Retinal pigment epithelial cell (primary cell): ENCODE data around the gene U2SURP.
"Not testable (repeated sequence)": the region's sequence is repeated elsewhere in the genome, so short reads cannot be mapped to it uniquely, and the experiment has no call there.

Source experiments
- DNase-seq: peaks from one replicate; pipeline ENCODE4 v3.0.0-alpha.2; 2010; ENCODE audit warnings: low read depth
- H3K4me3 ChIP-seq: 2 replicates; pipeline ENCODE4 v1.5.1; 2011; ENCODE audit warnings: mild to moderate bottlenecking, low read length, control low read depth, moderate library complexity
- CTCF ChIP-seq: conservative IDR thresholded peaks from 2 replicates; pipeline ENCODE4 v1.5.1; 2011; ENCODE audit warnings: low read depth, low read length, control low read depth, inconsistent platforms

Gene U2SURP

GRCh38 chr3:143064777-143065176 lies 63.4 kb downstream of the U2SURP start:
- H3K4me3 ChIP-seq, result no peak overlapping the region
- no peak for DNase-seq
- no peak for TF ChIP-seq CTCF

- H3K4me3 ChIP-seq, result no peak overlapping the region
- TF ChIP-seq CTCF, result no peak
- no peak for DNase-seq
Measured at GRCh38 chr3:143065364-143065763, 64.0 kb downstream of the U2SURP start.

GRCh38 chr3:143066033-143066432 lies 64.7 kb downstream of the U2SURP start:
- no peak for DNase-seq
- no peak overlapping the region for H3K4me3 ChIP-seq
- no peak for TF ChIP-seq CTCF

- no peak for DNase-seq
- no peak overlapping the region for H3K4me3 ChIP-seq
- TF ChIP-seq CTCF, result no peak
Measured at GRCh38 chr3:143067201-143067600, 65.8 kb downstream of the U2SURP start.

- TF ChIP-seq CTCF, result no peak
- H3K4me3 ChIP-seq, result no peak overlapping the region
- no peak for DNase-seq
Measured at GRCh38 chr3:143068059-143068458, 66.7 kb downstream of the U2SURP start.

- no peak for DNase-seq
- TF ChIP-seq CTCF, result no peak
Measured at GRCh38 chr3:143070977-143071551, 69.7 kb downstream of the U2SURP start.

GRCh38 chr3:143071776-143072175 lies 70.4 kb downstream of the U2SURP start:
- no peak overlapping the region for H3K4me3 ChIP-seq
- TF ChIP-seq CTCF, result no peak
- no peak for DNase-seq

More at GRCh38 chr3:143070977-143071551, 69.7 kb downstream of the U2SURP start:
- H3K4me3 ChIP-seq, result no peak overlapping the region

GRCh38 chr3:143072298-143073020 lies 71.1 kb downstream of the U2SURP start:
- not testable (repeated sequence) for H3K4me3 ChIP-seq, DNase-seq

GRCh38 chr3:143073541-143073940 lies 72.2 kb downstream of the U2SURP start:
- DNase-seq, H3K4me3 ChIP-seq: not testable (repeated sequence)

- not testable (repeated sequence) for DNase-seq, H3K4me3 ChIP-seq
Measured at GRCh38 chr3:143073983-143074382, 72.6 kb downstream of the U2SURP start.
